Stomach smooth muscle (tissue), 2 donors: Measurements from ENCODE around the gene P2RY14.

Source experiments
- H3K27ac ChIP-seq: one replicate; pipeline ENCODE4 v1.7.0; 2013; ENCODE audit warnings: mild to moderate bottlenecking, low read length, inconsistent platforms
- H3K27me3 ChIP-seq, 2 donors: one replicate each; pipeline ENCODE4 v1.7.0; 2013; ENCODE audit warnings: low read length in 2 of 2; ENCODE audit not compliant: insufficient read depth in 2 of 2, control insufficient read depth in 1 of 2
- H3K36me3 ChIP-seq, 2 donors: one replicate each; pipeline ENCODE4 v1.7.0; 2013; ENCODE audit warnings: low read length in 2 of 2; ENCODE audit not compliant: control insufficient read depth in 2 of 2, insufficient read depth in 2 of 2
- H3K4me1 ChIP-seq: one replicate; pipeline ENCODE4 v1.7.0; 2013; ENCODE audit warnings: low read length; ENCODE audit not compliant: control insufficient read depth, insufficient read depth
- H3K4me3 ChIP-seq, 2 donors: one replicate each; pipeline ENCODE4 v1.7.0; 2013; ENCODE audit warnings: low read length in 2 of 2
- H3K9ac ChIP-seq, 2 donors: one replicate each; pipeline ENCODE4 v1.7.0; 2013; ENCODE audit warnings: low read length in 2 of 2, mild to moderate bottlenecking in 1 of 2
- H3K9me3 ChIP-seq, 2 donors: one replicate each; pipeline ENCODE4 v1.7.0; 2013; ENCODE audit warnings: low read length in 2 of 2; ENCODE audit not compliant: control insufficient read depth in 2 of 2
- donor health status: healthy.
- donor health status: Pancreatic carcinoma.

P2RY14 gene

GRCh38 chr3:151301787-151302186 is 23.4 kb upstream of the P2RY14 start:
- Histone ChIP-seq H3K27me3 (no peaks in the 10 kb centered on the region), H3K36me3 (no peaks in the 10 kb centered on the region), H3K27ac (no peak overlapping the region), H3K9ac (no peak overlapping the region), H3K9me3 (no peaks in the 10 kb centered on the region), H3K4me1 (no peaks in the 10 kb centered on the region), H3K4me3 (no peak overlapping the region)

GRCh38 chr3:151300539-151300938 is 22.2 kb upstream of the P2RY14 start:
- Histone ChIP-seq H3K4me1 (no peaks in the 10 kb centered on the region), H3K9me3 (no peaks in the 10 kb centered on the region), H3K27ac (no peak overlapping the region), H3K27me3 (no peaks in the 10 kb centered on the region), H3K9ac (no peak overlapping the region), H3K4me3 (no peak overlapping the region), H3K36me3 (no peaks in the 10 kb centered on the region)

DNA sequence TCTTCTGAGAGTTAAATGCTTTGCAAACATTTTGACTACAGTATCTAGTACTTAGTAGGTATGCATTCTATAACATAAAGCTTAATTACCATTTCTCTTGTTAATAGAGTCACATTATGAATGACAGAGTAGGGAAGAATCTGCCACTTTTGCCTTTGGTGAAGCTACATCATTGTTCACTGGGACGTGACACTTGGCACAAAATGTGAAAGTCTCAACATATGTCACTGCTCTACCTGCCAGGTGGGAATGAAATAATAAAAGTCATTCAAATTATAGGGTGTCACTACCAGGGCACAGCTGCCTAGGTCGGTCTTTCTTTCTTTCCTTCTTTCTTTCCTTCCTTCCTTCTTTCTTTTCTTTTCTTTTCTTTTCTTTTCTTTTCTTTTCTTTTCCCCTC is 20.7 kb upstream of the P2RY14 start:
- H3K9ac ChIP-seq, result no peak overlapping the region
- no peaks in the 10 kb centered on the region for H3K4me1 ChIP-seq
- H3K27ac ChIP-seq, result no peak overlapping the region
- H3K27me3 ChIP-seq, result no peaks in the 10 kb centered on the region
- no peaks in the 10 kb centered on the region for H3K9me3 ChIP-seq
- H3K36me3 ChIP-seq, result no peaks in the 10 kb centered on the region
- no peak overlapping the region for H3K4me3 ChIP-seq

DNA sequence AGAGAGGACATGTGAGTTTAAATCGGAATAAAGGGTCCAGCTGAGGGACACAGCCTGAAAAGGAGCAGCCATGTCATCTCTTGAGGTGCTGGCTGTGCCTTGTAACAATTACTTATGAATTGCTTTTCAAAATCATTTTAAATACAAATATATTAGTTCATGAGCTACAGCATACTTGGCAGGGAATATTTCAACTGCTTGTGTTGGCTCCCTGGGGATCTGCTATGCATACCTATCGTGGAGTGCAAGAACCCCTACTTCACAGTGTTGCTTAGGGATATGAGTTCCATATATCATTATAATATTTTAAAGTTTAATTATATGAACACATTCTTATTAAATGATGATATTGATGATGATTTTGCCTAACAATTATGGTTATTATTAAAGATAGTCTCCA is 19.1 kb upstream of the P2RY14 start:
- H3K36me3 ChIP-seq, result no peaks in the 10 kb centered on the region
- H3K27ac ChIP-seq, result no peak overlapping the region
- no peaks in the 10 kb centered on the region for H3K4me1 ChIP-seq
- H3K4me3 ChIP-seq, result no peak overlapping the region
- H3K9ac ChIP-seq, result no peak overlapping the region
- no peaks in the 10 kb centered on the region for H3K27me3 ChIP-seq
- no peaks in the 10 kb centered on the region for H3K9me3 ChIP-seq

DNA sequence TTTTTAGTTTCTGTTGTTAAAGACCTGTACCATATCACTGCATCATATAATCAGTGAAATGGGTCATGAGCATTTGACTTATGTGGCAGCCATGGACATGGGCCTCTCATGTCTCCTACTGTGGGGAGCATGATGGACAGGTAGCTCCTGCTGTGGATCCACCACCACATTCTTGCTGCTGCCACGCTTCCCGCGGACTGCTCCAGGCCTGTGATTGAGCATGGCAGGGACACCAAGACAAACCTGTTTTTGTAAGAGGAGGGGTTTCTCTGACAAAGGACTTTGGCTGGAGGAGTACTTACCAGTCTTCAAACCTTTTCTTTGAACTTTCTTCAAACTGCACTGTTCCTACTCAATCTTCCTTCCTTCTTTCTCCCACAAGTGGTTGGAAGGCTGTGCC is 17.9 kb upstream of the P2RY14 start:
- H3K4me1 ChIP-seq, result no peaks in the 10 kb centered on the region
- H3K27me3 ChIP-seq, result no peaks in the 10 kb centered on the region
- no peaks in the 10 kb centered on the region for H3K9me3 ChIP-seq
- no peak overlapping the region for H3K4me3 ChIP-seq
- H3K9ac ChIP-seq, result no peak overlapping the region
- no peaks in the 10 kb centered on the region for H3K36me3 ChIP-seq
- no peak overlapping the region for H3K27ac ChIP-seq

GRCh38 chr3:151293127-151293526 is 14.8 kb upstream of the P2RY14 start:
- no peaks in the 10 kb centered on the region for H3K9me3 ChIP-seq
- no peak overlapping the region for H3K4me3 ChIP-seq
- H3K9ac ChIP-seq, result no peak overlapping the region
- H3K27me3 ChIP-seq, result no peaks in the 10 kb centered on the region
- no peaks in the 10 kb centered on the region for H3K36me3 ChIP-seq
- H3K27ac ChIP-seq, result no peak overlapping the region
- no peaks in the 10 kb centered on the region for H3K4me1 ChIP-seq

DNA sequence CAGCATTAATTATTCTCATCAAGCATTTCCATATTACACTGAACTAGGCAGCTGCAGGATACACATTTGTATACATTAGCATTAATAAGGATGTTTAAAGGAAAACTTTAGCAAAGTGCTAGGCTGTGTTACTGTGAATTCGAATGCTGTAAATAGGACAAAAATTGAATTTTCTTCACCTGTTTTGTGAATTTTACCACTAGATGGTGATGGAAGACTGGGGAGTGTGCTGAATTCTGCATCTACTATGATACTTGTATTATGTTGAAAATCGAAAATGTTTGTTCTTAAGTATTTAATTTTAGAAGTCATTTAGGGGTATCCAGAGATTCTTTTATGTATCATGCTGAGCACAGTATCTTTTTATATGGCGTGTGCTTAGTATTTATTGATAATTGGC is 12.3 kb upstream of the P2RY14 start:
- Histone ChIP-seq H3K27ac (no peak overlapping the region), H3K36me3 (no peaks in the 10 kb centered on the region), H3K4me3 (no peak overlapping the region), H3K9ac (no peak overlapping the region), H3K9me3 (no peaks in the 10 kb centered on the region), H3K4me1 (no peaks in the 10 kb centered on the region), H3K27me3 (no peaks in the 10 kb centered on the region)

- H3K27ac ChIP-seq, result no peak overlapping the region
- H3K9ac ChIP-seq, result no peak overlapping the region
- H3K9me3 ChIP-seq, result no peaks in the 10 kb centered on the region
- no peaks in the 10 kb centered on the region for H3K4me1 ChIP-seq
- no peaks in the 10 kb centered on the region for H3K36me3 ChIP-seq
- no peaks in the 10 kb centered on the region for H3K27me3 ChIP-seq
- H3K4me3 ChIP-seq, result no peak overlapping the region
These were observed 11.1 kb upstream of the P2RY14 start for GRCh38 chr3:151289445-151289844.

GRCh38 chr3:151285940-151286339 is 7.6 kb upstream of the P2RY14 start:
- H3K36me3 ChIP-seq, result no peaks in the 10 kb centered on the region
- no peaks in the 10 kb centered on the region for H3K9me3 ChIP-seq
- no peak overlapping the region for H3K9ac ChIP-seq
- H3K27ac ChIP-seq, result no peak overlapping the region
- H3K4me3 ChIP-seq, result no peak overlapping the region
- H3K4me1 ChIP-seq, result peaks cover 3% of the 10 kb centered on the region
- no peaks in the 10 kb centered on the region for H3K27me3 ChIP-seq

DNA sequence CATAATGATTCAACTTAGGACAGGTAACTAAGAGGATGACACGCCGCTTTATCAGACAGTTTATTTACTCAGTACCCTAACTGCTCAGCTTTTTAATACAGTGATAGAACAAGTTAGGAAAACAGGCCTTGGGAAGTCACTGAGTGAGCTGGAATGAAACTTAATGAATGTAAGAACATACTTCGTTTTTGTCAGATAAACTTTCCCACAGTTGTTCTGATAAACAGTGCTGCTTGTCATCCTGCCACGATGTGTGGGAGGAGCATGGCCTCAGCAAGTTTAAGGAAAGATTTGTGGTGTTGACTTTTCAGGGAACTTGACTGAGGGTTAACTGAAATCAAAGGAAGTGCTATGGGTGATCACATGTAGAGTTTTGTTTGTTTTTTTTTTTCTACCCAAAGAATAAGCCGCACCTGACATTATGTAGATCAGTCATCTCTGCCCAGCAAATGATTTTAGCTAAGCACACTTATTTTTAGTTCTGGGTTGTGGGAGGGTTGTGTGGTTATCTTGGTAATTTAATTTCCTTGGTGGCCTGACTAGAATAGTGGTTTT is 5.6 kb upstream of the P2RY14 start:
- H3K9ac ChIP-seq, result no peak overlapping the region
- H3K9me3 ChIP-seq, result no peaks in the 10 kb centered on the region
- peaks cover 3% of the 10 kb centered on the region for H3K4me1 ChIP-seq
- H3K36me3 ChIP-seq, result no peaks in the 10 kb centered on the region
- no peak overlapping the region for H3K27ac ChIP-seq
- H3K4me3 ChIP-seq, result no peak overlapping the region
- H3K27me3 ChIP-seq, result no peaks in the 10 kb centered on the region

DNA sequence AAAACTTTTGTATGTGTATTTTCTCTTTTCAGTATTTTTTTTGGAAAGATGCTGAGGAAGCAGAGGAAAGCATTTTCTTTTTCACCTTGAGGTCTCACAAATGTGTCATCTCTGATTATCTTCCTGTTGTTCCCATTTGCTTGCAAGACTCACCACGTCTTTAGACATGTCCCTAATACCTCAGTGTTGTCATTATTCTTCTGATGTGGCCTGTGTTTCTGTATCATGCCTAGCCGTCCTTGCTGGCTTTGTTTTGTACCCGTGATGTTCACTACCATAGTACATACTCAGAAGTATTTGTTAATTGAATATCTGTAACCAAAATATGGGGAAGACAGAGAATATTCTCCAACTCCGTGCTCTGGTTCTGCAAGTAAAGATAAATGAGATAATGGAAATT is 5.0 kb upstream of the P2RY14 start:
- H3K27me3 ChIP-seq, result no peaks in the 10 kb centered on the region
- H3K4me3 ChIP-seq, result no peak overlapping the region
- H3K4me1 ChIP-seq, result peaks cover 3% of the 10 kb centered on the region
- no peak overlapping the region for H3K27ac ChIP-seq
- no peaks in the 10 kb centered on the region for H3K36me3 ChIP-seq
- H3K9ac ChIP-seq, result no peak overlapping the region
- no peaks in the 10 kb centered on the region for H3K9me3 ChIP-seq
